ENCODE measurements around the gene MPP3. TPM values are rescaled to one million over a fixed set of nuclear protein-coding genes. Genes with fewer than 3 reads are reported as not detected.

MPP3 gene
- total and polyA plus RNA-seq, 5 donors = 42.1 to 77.4 (median 60.3) TPM

GRCh38 chr17:43757171-43757660 lies 75.7 kb downstream of the MPP3 start:
- ATAC-seq = no peak
- H3K9me3 ChIP-seq (ENCODE audit: control insufficient read depth, low read length) = no peaks in the 10 kb centered on the region
- no peak overlapping the region for H3K27ac ChIP-seq (ENCODE audit: low read length)
- H3K4me3 ChIP-seq (ENCODE audit: low read length) = no peak overlapping the region
- no peaks in the 10 kb centered on the region for H3K27me3 ChIP-seq (ENCODE audit: control insufficient read depth, insufficient read depth)
- WGBS = 88% methylated on average over 8 of the region's 8 CpGs
- peaks cover 3% of the 10 kb centered on the region for H3K4me1 ChIP-seq (ENCODE audit: control insufficient read depth, insufficient read depth, low read length)
- intact Hi-C loops (cut with DNase I) = loop anchor here (2.0 to 10.0 kb wide), 3 partner anchors 54 to 202 kb away; no protein-coding TSS in a partner anchor
- no peak for DNase-seq

- no peaks in the 10 kb centered on the region for H3K9me3 ChIP-seq (ENCODE audit: control insufficient read depth, low read length)
- no peaks in the 10 kb centered on the region for H3K27me3 ChIP-seq (ENCODE audit: control insufficient read depth, insufficient read depth)
- H3K27ac ChIP-seq (ENCODE audit: low read length) = no peak overlapping the region
- intact Hi-C loops (cut with DNase I) = loop anchor here (2.0 to 10.0 kb wide), 3 partner anchors 53 to 201 kb away; no protein-coding TSS in a partner anchor
- H3K4me1 ChIP-seq (ENCODE audit: control insufficient read depth, insufficient read depth, low read length) = peaks cover 3% of the 10 kb centered on the region
- ATAC-seq (no peak), DNase-seq (no peak)
- H3K4me3 ChIP-seq (ENCODE audit: low read length) = no peak overlapping the region
- 94% methylated on average over 6 of the region's 6 CpGs for WGBS
These were observed 76.7 kb downstream of the MPP3 start for GRCh38 chr17:43756201-43756600.

GRCh38 chr17:43755389-43755875 lies 77.5 kb downstream of the MPP3 start:
- Histone ChIP-seq H3K27ac (ENCODE audit: low read length) (no peak overlapping the region), H3K27me3 (ENCODE audit: control insufficient read depth, insufficient read depth) (no peaks in the 10 kb centered on the region), H3K4me3 (ENCODE audit: low read length) (no peak overlapping the region), H3K4me1 (ENCODE audit: control insufficient read depth, insufficient read depth, low read length) (peaks cover 3% of the 10 kb centered on the region), H3K9me3 (ENCODE audit: control insufficient read depth, low read length) (no peaks in the 10 kb centered on the region)
- peak; percentile 14 to 44 for ATAC-seq
- DNase-seq = peak in 2 of 3 donors; percentile 63 to 73
- WGBS = 7% methylated on average over 60 of the region's 60 CpGs
- intact Hi-C loops (cut with DNase I) = loop anchor here in 3 of 4 donors (10.0 kb wide), 2 partner anchors 181 to 201 kb away; no protein-coding TSS in a partner anchor

- H3K27me3 ChIP-seq (ENCODE audit: control insufficient read depth, insufficient read depth) = no peaks in the 10 kb centered on the region
- intact Hi-C loops (cut with DNase I) = loop anchor here in 3 of 4 donors (10.0 kb wide), 2 partner anchors 180 to 200 kb away; no protein-coding TSS in a partner anchor
- 25% methylated on average over 21 of the region's 21 CpGs for WGBS
- DNase-seq (no peak), ATAC-seq (no peak)
- H3K27ac ChIP-seq (ENCODE audit: low read length) = no peak overlapping the region
- H3K4me3 ChIP-seq (ENCODE audit: low read length) = no peak overlapping the region
- peaks cover 3% of the 10 kb centered on the region for H3K4me1 ChIP-seq (ENCODE audit: control insufficient read depth, insufficient read depth, low read length)
- H3K9me3 ChIP-seq (ENCODE audit: control insufficient read depth, low read length) = no peaks in the 10 kb centered on the region
These were observed 78.0 kb downstream of the MPP3 start for GRCh38 chr17:43754947-43755346.

- no peaks in the 10 kb centered on the region for H3K9me3 ChIP-seq (ENCODE audit: control insufficient read depth, low read length)
- H3K27me3 ChIP-seq (ENCODE audit: control insufficient read depth, insufficient read depth) = no peaks in the 10 kb centered on the region
- no peak overlapping the region for H3K4me3 ChIP-seq (ENCODE audit: low read length)
- 77% methylated on average over 5 of the region's 5 CpGs for WGBS
- DNase-seq (no peak), ATAC-seq (no peak)
- intact Hi-C loops (cut with DNase I) = loop anchor here in 3 of 4 donors (10.0 kb wide), 2 partner anchors 179 to 199 kb away; no protein-coding TSS in a partner anchor
- peaks cover 3% of the 10 kb centered on the region for H3K4me1 ChIP-seq (ENCODE audit: control insufficient read depth, insufficient read depth, low read length)
- no peak overlapping the region for H3K27ac ChIP-seq (ENCODE audit: low read length)
These were observed 79.3 kb downstream of the MPP3 start for GRCh38 chr17:43753493-43754129.

Other genes with a start within 250 kb of the MPP3 start
- gene MEOX1, start 171.2 kb downstream of the MPP3 start, total RNA-seq = 10 to 100 TPM in 2 of 4 donors, 1 to 10 TPM in 2; 4.2 to 16.8 (median 7.6) TPM
- 11.2 TPM for gene MEOX1, start 171.2 kb downstream of the MPP3 start, polyA plus RNA-seq
- gene SOST, start 74.4 kb downstream of the MPP3 start, total RNA-seq = 1 to 10 TPM in 1 of 4 donors, under 1 TPM in 2, not detected in 1; 0.29 to 2.0 (median 0.34) TPM
- gene SOST, start 74.4 kb downstream of the MPP3 start, polyA plus RNA-seq = 1.6 TPM
- gene DUSP3, start 54.2 kb downstream of the MPP3 start, total RNA-seq = 100 to 1,000 TPM; 144 to 180 (median 154) TPM
- gene DUSP3, start 54.2 kb downstream of the MPP3 start, polyA plus RNA-seq = 137 TPM
- under 1 TPM in 1 of 4 donors, not detected in 3; 0.28 TPM for gene CFAP97D1, start 52.7 kb downstream of the MPP3 start, total RNA-seq
- gene CFAP97D1, start 52.7 kb downstream of the MPP3 start, polyA plus RNA-seq = 0.02 TPM
- gene CD300LG, start 14.0 kb upstream of the MPP3 start, total RNA-seq = 10 to 100 TPM in 3 of 4 donors, 1 to 10 TPM in 1; 3.8 to 29.2 (median 10.9) TPM
- gene CD300LG, start 14.0 kb upstream of the MPP3 start, polyA plus RNA-seq = 20.8 TPM
- gene MPP2, start 74.4 kb upstream of the MPP3 start, total RNA-seq = 10 to 100 TPM in 3 of 4 donors, 1 to 10 TPM in 1; 8.7 to 20.7 (median 15.9) TPM
- 8.8 TPM for gene MPP2, start 74.4 kb upstream of the MPP3 start, polyA plus RNA-seq
- gene PPY, start 109.3 kb upstream of the MPP3 start, total RNA-seq = not detected
- gene PPY, start 109.3 kb upstream of the MPP3 start, polyA plus RNA-seq = not detected
- not detected for gene PYY, start 120.8 kb upstream of the MPP3 start, total RNA-seq
- gene PYY, start 120.8 kb upstream of the MPP3 start, polyA plus RNA-seq = not detected
- 1 to 10 TPM; 1.2 to 4.0 (median 2.3) TPM for gene NAGS, start 171.5 kb upstream of the MPP3 start, total RNA-seq
- gene NAGS, start 171.5 kb upstream of the MPP3 start, polyA plus RNA-seq = 1.8 TPM
- 10 to 100 TPM; 13.7 to 21.1 (median 19.3) TPM for gene TMEM101, start 181.8 kb upstream of the MPP3 start, total RNA-seq
- 19.8 TPM for gene TMEM101, start 181.8 kb upstream of the MPP3 start, polyA plus RNA-seq
- 10 to 100 TPM; 44.5 to 54.9 (median 49.3) TPM for gene LSM12, start 233.5 kb upstream of the MPP3 start, total RNA-seq
- gene LSM12, start 233.5 kb upstream of the MPP3 start, polyA plus RNA-seq = 35.0 TPM
- 10 to 100 TPM; 31.9 to 46.9 (median 38.5) TPM for gene G6PC3, start 237.6 kb upstream of the MPP3 start, total RNA-seq
- gene G6PC3, start 237.6 kb upstream of the MPP3 start, polyA plus RNA-seq = 71.4 TPM